ENCODE results near the gene DARS1. TPM values are rescaled to one million over a fixed set of nuclear protein-coding genes. Genes with fewer than 3 reads are reported as not detected.
A peak's percentile ranks its signal among the peaks of the same experiment; 100 is the strongest.
"Not testable (repeated sequence)": the region's sequence is repeated elsewhere in the genome, so short reads cannot be mapped to it uniquely, and the experiment has no call there.

DARS1 gene
- total RNA-seq, 1 experiment from 2014 or later: 57.5 TPM

DNA sequence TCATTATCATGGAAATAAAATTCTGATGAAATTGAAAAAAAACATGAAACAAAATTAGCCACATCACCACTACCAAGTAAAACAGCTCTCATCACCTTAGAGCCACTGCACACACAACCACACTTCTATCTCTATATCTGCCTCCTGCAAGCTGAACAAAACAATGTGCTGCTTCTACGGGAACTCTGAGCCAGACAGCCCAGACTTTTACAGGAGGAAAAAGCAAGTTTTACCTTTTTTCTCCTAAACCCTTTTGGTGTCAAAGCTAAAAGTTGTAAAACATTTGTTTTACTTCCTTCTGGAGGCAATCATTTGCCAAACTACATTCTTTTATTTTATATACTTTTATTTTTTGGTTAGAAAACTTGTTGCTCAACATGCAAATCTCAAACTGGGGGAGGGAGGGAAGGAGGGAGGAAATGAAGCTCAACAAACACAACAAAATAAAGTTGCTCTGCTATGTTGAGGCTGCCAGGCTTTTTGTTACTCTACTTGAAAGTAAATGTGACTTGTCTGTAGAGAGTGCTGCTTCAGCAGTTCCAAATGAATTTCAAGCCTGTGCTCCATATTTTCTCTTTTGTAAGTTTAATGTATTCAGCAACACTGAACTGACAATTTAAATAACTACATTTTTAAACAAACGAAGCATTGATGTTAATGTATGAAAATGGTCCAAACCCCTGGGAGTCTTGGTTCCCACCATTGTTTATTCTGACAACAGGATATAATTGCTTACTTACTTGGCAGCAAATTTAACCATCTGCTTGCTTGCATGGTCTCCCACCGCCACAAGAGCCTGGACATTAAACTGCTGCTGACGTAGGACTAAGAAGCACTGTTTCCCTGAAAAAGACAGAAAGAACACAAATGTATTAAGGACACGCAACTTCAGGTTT is 24.5 kb downstream of the DARS1 start:
- peaks cover 6% of the 10 kb centered on the region for H3K36me3 Mint-ChIP-seq (ENCODE audit: insufficient read depth, unreplicated experiment)
- no peak for DNase-seq
- TF ChIP-seq, protein P1, sequence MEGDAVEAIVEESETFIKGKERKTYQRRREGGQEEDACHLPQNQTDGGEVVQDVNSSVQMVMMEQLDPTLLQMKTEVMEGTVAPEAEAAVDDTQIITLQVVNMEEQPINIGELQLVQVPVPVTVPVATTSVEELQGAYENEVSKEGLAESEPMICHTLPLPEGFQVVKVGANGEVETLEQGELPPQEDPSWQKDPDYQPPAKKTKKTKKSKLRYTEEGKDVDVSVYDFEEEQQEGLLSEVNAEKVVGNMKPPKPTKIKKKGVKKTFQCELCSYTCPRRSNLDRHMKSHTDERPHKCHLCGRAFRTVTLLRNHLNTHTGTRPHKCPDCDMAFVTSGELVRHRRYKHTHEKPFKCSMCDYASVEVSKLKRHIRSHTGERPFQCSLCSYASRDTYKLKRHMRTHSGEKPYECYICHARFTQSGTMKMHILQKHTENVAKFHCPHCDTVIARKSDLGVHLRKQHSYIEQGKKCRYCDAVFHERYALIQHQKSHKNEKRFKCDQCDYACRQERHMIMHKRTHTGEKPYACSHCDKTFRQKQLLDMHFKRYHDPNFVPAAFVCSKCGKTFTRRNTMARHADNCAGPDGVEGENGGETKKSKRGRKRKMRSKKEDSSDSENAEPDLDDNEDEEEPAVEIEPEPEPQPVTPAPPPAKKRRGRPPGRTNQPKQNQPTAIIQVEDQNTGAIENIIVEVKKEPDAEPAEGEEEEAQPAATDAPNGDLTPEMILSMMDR (IDR thresholded peaks at IDR 0.05; ENCODE audit: unreplicated experiment): no peak
- no peaks in the 10 kb centered on the region for H3K9me3 Mint-ChIP-seq (ENCODE audit: low read depth, unreplicated experiment)
- H3K4me1 Mint-ChIP-seq (ENCODE audit: low read depth, unreplicated experiment): peaks cover 35% of the 10 kb centered on the region
- intact Hi-C loops (cut with micrococcal nuclease; ENCODE audit: unreplicated experiment): no loop called here
- BruUV-seq (replicated peaks): no TSS peak
- peak overlapping the region; percentile 4 for H3K4me3 Mint-ChIP-seq (ENCODE audit: low read depth, unreplicated experiment)
- CTCF ChIA-PET: interaction anchor here (0.7 kb wide), 1 partner anchor 18 kb away, joined by 3 read pairs; no protein-coding TSS in a partner anchor
- no peak overlapping the region for H3K27ac Mint-ChIP-seq (ENCODE audit: unreplicated experiment)
- H3K27me3 Mint-ChIP-seq (ENCODE audit: unreplicated experiment): no peaks in the 10 kb centered on the region

DNA sequence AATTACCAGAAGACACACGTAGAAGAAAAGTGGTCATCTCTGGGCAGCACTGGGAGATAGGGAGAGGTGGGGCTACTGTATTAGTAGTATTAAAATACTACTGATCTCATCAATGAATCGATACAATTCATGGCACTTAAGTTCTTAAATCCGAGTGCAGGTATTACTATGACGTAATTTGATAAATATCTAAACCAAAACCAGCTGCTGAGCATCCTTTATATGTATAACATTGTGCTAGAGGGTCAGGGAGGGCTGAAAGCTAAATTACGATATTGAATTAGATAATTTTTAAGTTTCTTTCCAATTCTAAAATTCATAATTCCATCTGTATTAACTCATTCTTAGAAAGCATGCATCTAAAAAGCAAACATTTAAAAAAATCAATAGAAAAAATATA is 25.3 kb downstream of the DARS1 start:
- H3K4me3 Mint-ChIP-seq (ENCODE audit: low read depth, unreplicated experiment): no peak overlapping the region
- TF ChIP-seq, protein P1 (IDR thresholded peaks at IDR 0.05; ENCODE audit: unreplicated experiment): no peak
- CTCF ChIA-PET: interaction anchor here (0.7 kb wide), 1 partner anchor 19 kb away, joined by 3 read pairs; no protein-coding TSS in a partner anchor
- intact Hi-C loops (cut with micrococcal nuclease; ENCODE audit: unreplicated experiment): no loop called here
- H3K27ac Mint-ChIP-seq (ENCODE audit: unreplicated experiment): no peak overlapping the region
- peaks cover 35% of the 10 kb centered on the region for H3K4me1 Mint-ChIP-seq (ENCODE audit: low read depth, unreplicated experiment)
- no TSS peak for BruUV-seq (replicated peaks)
- no peaks in the 10 kb centered on the region for H3K27me3 Mint-ChIP-seq (ENCODE audit: unreplicated experiment)
- H3K36me3 Mint-ChIP-seq (ENCODE audit: insufficient read depth, unreplicated experiment): peaks cover 6% of the 10 kb centered on the region
- H3K9me3 Mint-ChIP-seq (ENCODE audit: low read depth, unreplicated experiment): no peaks in the 10 kb centered on the region
- DNase-seq: no peak

DNA sequence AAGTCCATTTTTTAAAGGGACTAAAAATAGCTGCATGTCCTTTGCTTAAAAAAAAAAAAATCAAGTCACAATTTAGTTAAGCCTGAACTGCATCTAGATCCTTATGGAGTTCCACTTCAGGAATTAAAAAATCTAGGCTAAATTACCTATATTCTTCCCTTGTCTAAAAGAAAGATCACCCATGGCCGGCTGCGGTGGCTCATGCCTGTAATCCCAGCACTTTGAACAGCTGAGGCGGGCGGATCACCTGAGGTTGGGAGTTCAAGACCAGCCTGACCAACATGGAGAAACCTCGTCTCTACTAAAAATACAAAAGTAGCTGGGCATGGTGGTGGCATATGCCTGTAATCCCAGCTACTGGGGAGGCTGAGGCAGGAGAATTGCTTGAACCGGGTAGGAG is 26.5 kb downstream of the DARS1 start:
- H3K9me3 Mint-ChIP-seq (ENCODE audit: low read depth, unreplicated experiment); DNase-seq; H3K27me3 Mint-ChIP-seq (ENCODE audit: unreplicated experiment); H3K4me3 Mint-ChIP-seq (ENCODE audit: low read depth, unreplicated experiment); H3K27ac Mint-ChIP-seq (ENCODE audit: unreplicated experiment); intact Hi-C loops (cut with micrococcal nuclease; ENCODE audit: unreplicated experiment); H3K36me3 Mint-ChIP-seq (ENCODE audit: insufficient read depth, unreplicated experiment); CTCF ChIA-PET; BruUV-seq (replicated peaks): not testable (repeated sequence)
- H3K4me1 Mint-ChIP-seq (ENCODE audit: low read depth, unreplicated experiment): peaks cover 27% of the 10 kb centered on the region

DNA sequence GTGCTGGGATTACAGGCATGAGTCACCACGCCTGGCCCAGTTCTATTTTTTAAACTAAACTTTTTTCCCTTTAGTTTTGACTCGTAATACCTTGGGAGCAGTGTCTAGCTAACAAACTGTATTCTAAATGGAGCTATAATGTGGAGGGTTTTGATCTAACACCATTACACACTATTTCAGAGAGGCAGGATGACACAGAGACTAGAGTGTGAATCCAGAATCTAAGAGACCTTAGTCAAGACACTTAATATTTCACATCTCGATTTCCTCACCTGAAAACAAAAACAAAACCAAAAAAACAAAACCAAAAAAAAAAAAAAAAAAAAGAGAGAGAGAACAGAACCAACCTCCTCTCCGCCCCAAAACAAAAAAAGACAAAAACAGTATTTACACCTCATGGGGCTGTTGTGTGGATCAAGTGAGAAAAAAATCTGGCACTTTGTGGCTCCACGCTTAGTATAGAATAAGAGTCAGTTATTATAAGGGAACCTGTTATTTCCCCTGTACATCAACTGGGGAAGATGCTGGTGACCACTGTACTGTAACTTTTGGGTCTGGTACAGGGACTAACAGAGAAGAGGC is 31.3 kb downstream of the DARS1 start:
- H3K9me3 Mint-ChIP-seq (ENCODE audit: low read depth, unreplicated experiment): peaks cover 4% of the 10 kb centered on the region
- no TSS peak for BruUV-seq (replicated peaks)
- peaks cover 17% of the 10 kb centered on the region for H3K4me1 Mint-ChIP-seq (ENCODE audit: low read depth, unreplicated experiment)
- CTCF ChIA-PET: no interaction called here
- no peak for DNase-seq
- H3K4me3 Mint-ChIP-seq (ENCODE audit: low read depth, unreplicated experiment): no peak overlapping the region
- intact Hi-C loops (cut with micrococcal nuclease; ENCODE audit: unreplicated experiment): no loop called here
- no peak overlapping the region for H3K27ac Mint-ChIP-seq (ENCODE audit: unreplicated experiment)
- H3K27me3 Mint-ChIP-seq (ENCODE audit: unreplicated experiment): no peaks in the 10 kb centered on the region
- TF ChIP-seq, protein P1 (IDR thresholded peaks at IDR 0.05; ENCODE audit: unreplicated experiment): no peak
- H3K36me3 Mint-ChIP-seq (ENCODE audit: insufficient read depth, unreplicated experiment): no peaks in the 10 kb centered on the region
